Heart left ventricle (tissue), 16 donors: Measurements from ENCODE around the gene SLIT3. TPM values are rescaled to one million over a fixed set of nuclear protein-coding genes. Genes with fewer than 3 reads are reported as not detected.

Experiments used
- ATAC-seq, 4 donors: fragments of 200-7000 bp; cut with Tn5 transposase; one replicate each; pipeline ENCODE4 v1.9.1; 2020 to 2022; ENCODE audit warnings: moderate library complexity in 4 of 4, mild to moderate bottlenecking in 3 of 4, moderate number of reproducible peaks in 1 of 4
- DNase-seq, 5 donors: peaks; one replicate each; pipeline ENCODE4 v3.0.0-alpha.2; 2020
- H3K27ac ChIP-seq, 12 donors: fragments of 200-600 bp; sonication (generic) in 4 of 12; one replicate each; pipeline versions ENCODE4 v1.5.0 to v1.8.0; 2016 to 2022; ENCODE audit warnings: mild to moderate bottlenecking in 2 of 12
- H3K27me3 ChIP-seq, 9 donors: fragments of 200-600 bp; sonication (generic) in 2 of 9; one replicate each; pipeline versions ENCODE4 v1.5.1 to v1.8.0; 2016 to 2022; ENCODE audit warnings: mild to moderate bottlenecking in 3 of 9
- H3K36me3 ChIP-seq, 9 donors: fragments of 200-600 bp; sonication (generic) in 2 of 9; one replicate each; pipeline versions ENCODE4 v1.5.0 to v1.8.0; 2018 to 2022; ENCODE audit warnings: mild to moderate bottlenecking in 2 of 9
- H3K4me1 ChIP-seq, 12 donors: fragments of 200-600 bp; sonication (generic) in 4 of 12; one replicate each; pipeline versions ENCODE4 v1.5.0 to v1.8.0; 2016 to 2022; ENCODE audit warnings: mild to moderate bottlenecking in 3 of 12
- H3K4me3 ChIP-seq, 12 donors: fragments of 200-600 bp; sonication (generic) in 4 of 12; one replicate each; pipeline versions ENCODE4 v1.5.0 to v1.8.0; 2017 to 2022; ENCODE audit warnings: mild to moderate bottlenecking in 9 of 12, moderate library complexity in 4 of 12
- H3K9me3 ChIP-seq, 12 donors: fragments of 200-600 bp; sonication (generic) in 4 of 12; one replicate each; pipeline versions ENCODE4 v1.5.0 to v1.8.0; 2016 to 2022; ENCODE audit warnings: mild to moderate bottlenecking in 1 of 12
- POLR2A ChIP-seq, 2 donors: fragments of 450-650 bp; IDR thresholded peaks; one replicate each; pipeline ENCODE4 v1.6.1; 2017; ENCODE audit warnings: antibody characterized with exemption in 2 of 2, mild to moderate bottlenecking in 2 of 2, moderate library complexity in 2 of 2
- whole genome bisulfite sequencing, 4 donors: extraction: QIAGEN DNeasy Blood & Tissue Kit in 2 of 4; methylation state at CpG; one replicate each; pipeline versions ENCODE4 v1.1.5 to v1.1.7; 2013 to 2018; 5-methylcytosine and 5-hydroxymethylcytosine counted together
- intact Hi-C, 10 donors: fragments of 100-400 bp; cut with DNase I; formaldehyde crosslinking; loops; one replicate each; pipeline versions ENCODE4 v1.11.1 to v1.14.2; 2022
- polyA plus RNA-seq, 2 donors: library from polyadenylated mRNA; stranded (reverse); fragments of 200-250 nt; gene quantifications; one replicate each; pipeline ENCODE4 v1.2.3, GENCODE V29; 2013
- total RNA-seq, 9 donors: library from RNA; depleted of rRNA in 2 of 9; stranded (reverse); fragments of >200 nt in 2 of 9; fragmentation: NEBNext Ultra II Directional in 3 of 9; extraction: Animal tissue kit (Norgen Biotek cat#: 25700) in 3 of 9; gene quantifications; one replicate each; pipeline versions ENCODE4 v1.1.0 to v1.2.4, GENCODE V29; 2016 to 2023
- TF ChIP-seq, protein P1 (sequence below), 12 donors: fragments of 200-600 bp; sonication (generic) in 4 of 12; IDR thresholded peaks; one replicate each; pipeline versions ENCODE4 v1.5.0 to v1.8.0; 2018 to 2022; ENCODE audit warnings: antibody characterized with exemption in 12 of 12, mild to moderate bottlenecking in 5 of 12
- donor health status: ischemic (EF 13 %, LVEDD 7.1; RV severe dilation, severe dysfunction).
- donor health status: healthy with polysubstance abuse.
- donor health status: DM: no; HTN: yes; CAD: no.
- donor health status: DM: no; HTN: no; CAD: no.
- donor health status: ischemic (EF 25% LVEDD 6.9; RV normal size, moderate dysfunction).
- donor health status: ischemic (EF 25% LVEDD 5.7; RV mildly dilated, moderate dysfunction).
- donor health status: healthy.
- donor health status: DM: yes; HTN: yes; CAD: no.
- donor health status: ischemic (EF 35%, LVEDD 5.7; RV mildly dilated, moderate dysfunction).
- donor health status: nonischemic (EF 11% LVEDD 7.7; RV severe dilation, severe dysfunction).
- donor health status: DM: yes; HTN: yes; CAD: no.
- donor health status: PGD.
- donor health status: ischemic (EF 29% LVEDD 5.4; RV normal size, mild dysfunction).
- donor health status: nonischemic (EF 23%, LVEDD 6.1; RV moderate dilation, normal function).

SLIT3 gene
- total and polyA plus RNA-seq, 11 donors: 2.3 to 40.3 (median 14.4) TPM

DNA sequence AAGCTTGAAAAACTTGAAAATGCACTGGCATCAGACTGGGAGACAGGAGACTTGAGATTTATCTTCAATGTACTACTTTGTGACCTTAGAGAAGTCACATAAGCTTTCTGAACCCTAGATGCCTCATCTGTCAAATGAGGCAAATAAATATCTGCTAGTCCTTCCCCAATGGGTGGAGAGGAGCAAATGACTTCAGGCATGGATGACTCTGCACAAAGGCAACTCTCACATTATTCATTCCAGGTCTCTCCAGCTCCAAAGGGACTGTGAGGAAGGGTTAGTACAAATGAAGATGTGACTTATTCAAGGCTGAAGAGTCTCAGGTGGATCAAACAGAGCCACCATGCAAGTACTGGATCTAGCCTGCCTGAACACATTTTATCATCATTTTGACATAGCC lies 228.7 kb downstream of the SLIT3 start:
- Histone ChIP-seq H3K36me3 (no peaks in the 10 kb centered on the region), H3K27me3 (peaks cover 0 to 5% (median 0%) of the 10 kb centered on the region in 9 donors), H3K9me3 (no peaks in the 10 kb centered on the region), H3K4me3 (no peak overlapping the region), H3K27ac (no peak overlapping the region), H3K4me1 (peaks cover 0 to 10% (median 2%) of the 10 kb centered on the region in 12 donors)
- ATAC-seq (no peak), DNase-seq (no peak)
- intact Hi-C loops: no loop called here
- TF ChIP-seq, protein P1, sequence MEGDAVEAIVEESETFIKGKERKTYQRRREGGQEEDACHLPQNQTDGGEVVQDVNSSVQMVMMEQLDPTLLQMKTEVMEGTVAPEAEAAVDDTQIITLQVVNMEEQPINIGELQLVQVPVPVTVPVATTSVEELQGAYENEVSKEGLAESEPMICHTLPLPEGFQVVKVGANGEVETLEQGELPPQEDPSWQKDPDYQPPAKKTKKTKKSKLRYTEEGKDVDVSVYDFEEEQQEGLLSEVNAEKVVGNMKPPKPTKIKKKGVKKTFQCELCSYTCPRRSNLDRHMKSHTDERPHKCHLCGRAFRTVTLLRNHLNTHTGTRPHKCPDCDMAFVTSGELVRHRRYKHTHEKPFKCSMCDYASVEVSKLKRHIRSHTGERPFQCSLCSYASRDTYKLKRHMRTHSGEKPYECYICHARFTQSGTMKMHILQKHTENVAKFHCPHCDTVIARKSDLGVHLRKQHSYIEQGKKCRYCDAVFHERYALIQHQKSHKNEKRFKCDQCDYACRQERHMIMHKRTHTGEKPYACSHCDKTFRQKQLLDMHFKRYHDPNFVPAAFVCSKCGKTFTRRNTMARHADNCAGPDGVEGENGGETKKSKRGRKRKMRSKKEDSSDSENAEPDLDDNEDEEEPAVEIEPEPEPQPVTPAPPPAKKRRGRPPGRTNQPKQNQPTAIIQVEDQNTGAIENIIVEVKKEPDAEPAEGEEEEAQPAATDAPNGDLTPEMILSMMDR (IDR thresholded peaks at IDR 0.05): no peak
- no peak for TF ChIP-seq POLR2A (IDR thresholded peaks at IDR 0.05)

GRCh38 chr5:169070413-169070812 lies 230.5 kb downstream of the SLIT3 start:
- Histone ChIP-seq H3K4me1 (peaks cover 0 to 11% (median 2%) of the 10 kb centered on the region in 12 donors), H3K4me3 (no peak overlapping the region), H3K27ac (no peak overlapping the region), H3K36me3 (no peaks in the 10 kb centered on the region), H3K27me3 (peaks cover 0 to 5% (median 0%) of the 10 kb centered on the region in 9 donors), H3K9me3 (no peaks in the 10 kb centered on the region)
- ATAC-seq (no peak), DNase-seq (no peak)
- TF ChIP-seq POLR2A (IDR thresholded peaks at IDR 0.05): no peak
- TF ChIP-seq, protein P1 (IDR thresholded peaks at IDR 0.05): no peak
- 58 to 69% (median 59%) methylated on average over 4 of the region's 4 CpGs for WGBS, 4 donors
- intact Hi-C loops: no loop called here

- Histone ChIP-seq H3K27me3 (peaks cover 0 to 5% (median 0%) of the 10 kb centered on the region in 9 donors), H3K36me3 (no peaks in the 10 kb centered on the region), H3K27ac (no peak overlapping the region), H3K4me1 (peaks cover 0 to 30% (median 9%) of the 10 kb centered on the region in 12 donors), H3K4me3 (no peak overlapping the region), H3K9me3 (no peaks in the 10 kb centered on the region)
- TF ChIP-seq POLR2A (IDR thresholded peaks at IDR 0.05): no peak
- TF ChIP-seq, protein P1 (IDR thresholded peaks at IDR 0.05): no peak
- intact Hi-C loops: no loop called here
- no peak for DNase-seq
- ATAC-seq: peak in 2 of 4 donors; percentile 55 to 70
- 41 to 50% (median 43%) methylated on average over 2 of the region's 2 CpGs for WGBS, 4 donors
Measured at GRCh38 chr5:169067751-169068173, 233.2 kb downstream of the SLIT3 start.

- 61 to 77% (median 68%) methylated on average over 5 of the region's 5 CpGs for WGBS, 4 donors
- Histone ChIP-seq H3K27me3 (no peaks in the 10 kb centered on the region), H3K4me3 (no peak overlapping the region), H3K4me1 (peaks cover 0 to 28% (median 9%) of the 10 kb centered on the region in 12 donors), H3K9me3 (no peaks in the 10 kb centered on the region), H3K36me3 (no peaks in the 10 kb centered on the region), H3K27ac (peak overlapping the region in 1 of 12 donors; percentile 5)
- intact Hi-C loops: no loop called here
- ATAC-seq (peak in 1 of 4 donors; percentile 60), DNase-seq (peak in 1 of 5 donors; percentile 36)
- no peak for TF ChIP-seq POLR2A (IDR thresholded peaks at IDR 0.05)
- TF ChIP-seq, protein P1 (IDR thresholded peaks at IDR 0.05): no peak
Measured at GRCh38 chr5:169065400-169065799, 235.5 kb downstream of the SLIT3 start.
